ENCODE measurements around the gene SKA2.
A peak's percentile ranks its signal among the peaks of the same experiment; 100 is the strongest.

The SKA2 gene

DNA sequence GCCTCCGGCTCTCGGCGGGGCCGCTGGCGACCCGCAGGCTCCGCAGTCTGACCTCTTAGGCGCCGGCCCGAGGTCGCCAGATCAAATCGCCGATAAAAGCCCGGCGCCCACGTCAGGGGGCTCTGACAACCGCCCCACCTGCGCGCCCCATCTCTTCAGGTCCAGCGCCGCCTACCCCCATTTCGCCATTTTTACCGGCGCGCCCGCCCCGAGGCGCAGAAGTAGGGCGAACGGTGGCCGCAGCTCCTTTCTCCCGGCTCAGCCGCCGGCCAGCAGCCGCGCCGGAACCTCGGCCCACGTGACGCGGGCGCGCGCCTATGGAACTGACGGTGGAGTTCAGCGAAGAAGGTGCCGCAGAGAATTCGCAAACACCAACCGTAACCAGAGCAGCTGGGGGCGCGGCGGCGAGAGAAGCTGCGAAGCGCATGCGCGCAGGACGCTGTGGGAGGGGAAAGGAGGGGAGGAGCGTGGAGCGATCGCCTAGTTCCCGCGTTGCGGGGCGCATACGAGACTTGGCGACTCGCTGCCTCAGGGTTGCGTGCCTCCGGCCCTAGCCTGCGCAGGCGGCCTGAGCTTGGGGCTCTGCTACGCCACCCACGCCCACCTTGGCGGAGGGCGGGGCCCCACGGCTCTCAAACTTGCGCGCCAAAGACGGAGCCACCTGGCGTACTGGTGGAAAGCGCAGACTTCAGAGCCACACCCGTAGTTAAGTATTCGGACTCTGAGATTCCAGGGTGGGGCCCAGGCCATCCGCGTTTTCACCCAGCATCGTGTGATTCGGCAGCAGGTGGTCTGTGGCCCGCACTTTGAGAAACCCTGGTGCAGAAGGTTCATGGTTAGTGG lies 48.3 kb downstream of the SKA2 start, which contains the start of gene TRIM37:
Gene TRIM37, minus strand, starts transcription at position 418 of the 843 bp plus-strand sequence. CDS start 419 bp downstream, outside the sequence.
- DNase-seq (ENCODE audit: low read depth), result peak; percentile 97
- TF ChIP-seq, protein P1, sequence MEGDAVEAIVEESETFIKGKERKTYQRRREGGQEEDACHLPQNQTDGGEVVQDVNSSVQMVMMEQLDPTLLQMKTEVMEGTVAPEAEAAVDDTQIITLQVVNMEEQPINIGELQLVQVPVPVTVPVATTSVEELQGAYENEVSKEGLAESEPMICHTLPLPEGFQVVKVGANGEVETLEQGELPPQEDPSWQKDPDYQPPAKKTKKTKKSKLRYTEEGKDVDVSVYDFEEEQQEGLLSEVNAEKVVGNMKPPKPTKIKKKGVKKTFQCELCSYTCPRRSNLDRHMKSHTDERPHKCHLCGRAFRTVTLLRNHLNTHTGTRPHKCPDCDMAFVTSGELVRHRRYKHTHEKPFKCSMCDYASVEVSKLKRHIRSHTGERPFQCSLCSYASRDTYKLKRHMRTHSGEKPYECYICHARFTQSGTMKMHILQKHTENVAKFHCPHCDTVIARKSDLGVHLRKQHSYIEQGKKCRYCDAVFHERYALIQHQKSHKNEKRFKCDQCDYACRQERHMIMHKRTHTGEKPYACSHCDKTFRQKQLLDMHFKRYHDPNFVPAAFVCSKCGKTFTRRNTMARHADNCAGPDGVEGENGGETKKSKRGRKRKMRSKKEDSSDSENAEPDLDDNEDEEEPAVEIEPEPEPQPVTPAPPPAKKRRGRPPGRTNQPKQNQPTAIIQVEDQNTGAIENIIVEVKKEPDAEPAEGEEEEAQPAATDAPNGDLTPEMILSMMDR (IDR thresholded peaks at IDR 0.05; ENCODE audit: control insufficient read depth, extremely low read depth, insufficient read depth), result 0 out of 2 replicates have a peak, but pooled peaks have one; percentile 1
- peak within 1 kb of the TSS; percentile 68 for H3K4me3 ChIP-seq (ENCODE audit: low read depth, low read length)

DNA sequence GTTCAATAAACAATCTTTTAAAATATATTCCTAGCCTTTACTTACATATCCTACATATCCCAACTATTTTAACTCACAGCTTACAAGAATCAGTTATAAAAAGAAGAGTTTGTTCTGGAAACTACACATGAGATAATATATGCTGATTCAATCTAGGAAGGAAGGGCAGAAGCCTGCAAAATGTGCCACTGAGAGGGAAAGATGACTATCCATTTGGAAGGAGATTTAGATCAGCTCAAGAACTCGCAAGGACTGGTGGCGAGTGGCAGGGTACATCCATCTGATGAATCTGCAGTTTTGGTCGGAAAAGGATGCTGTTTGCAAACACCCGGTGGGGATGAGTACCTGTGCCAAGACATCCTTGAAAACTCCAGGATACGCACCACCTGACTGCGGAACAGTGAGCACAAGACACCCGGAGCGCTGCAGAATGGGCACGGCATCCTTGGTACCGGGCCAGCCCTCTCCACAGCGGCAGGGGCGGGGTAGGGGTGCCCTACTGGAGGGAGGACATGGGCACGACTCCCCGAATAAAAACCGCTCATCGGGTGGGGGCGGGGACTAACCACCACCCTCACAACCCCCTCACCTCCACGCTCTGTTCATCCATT lies 49.0 kb downstream of the SKA2 start:
- peak overlapping the region; percentile 68 for H3K4me3 ChIP-seq (ENCODE audit: low read depth, low read length)
- peak; percentile 35 for DNase-seq (ENCODE audit: low read depth)
- TF ChIP-seq, protein P1 (IDR thresholded peaks at IDR 0.05; ENCODE audit: control insufficient read depth, extremely low read depth, insufficient read depth), result no peak

- H3K4me3 ChIP-seq (ENCODE audit: low read depth, low read length), result no peak overlapping the region
- TF ChIP-seq, protein P1 (IDR thresholded peaks at IDR 0.05; ENCODE audit: control insufficient read depth, extremely low read depth, insufficient read depth), result no peak
- no peak for DNase-seq (ENCODE audit: low read depth)
These were observed 53.8 kb downstream of the SKA2 start for GRCh38 chr17:59101178-59101577.

DNA sequence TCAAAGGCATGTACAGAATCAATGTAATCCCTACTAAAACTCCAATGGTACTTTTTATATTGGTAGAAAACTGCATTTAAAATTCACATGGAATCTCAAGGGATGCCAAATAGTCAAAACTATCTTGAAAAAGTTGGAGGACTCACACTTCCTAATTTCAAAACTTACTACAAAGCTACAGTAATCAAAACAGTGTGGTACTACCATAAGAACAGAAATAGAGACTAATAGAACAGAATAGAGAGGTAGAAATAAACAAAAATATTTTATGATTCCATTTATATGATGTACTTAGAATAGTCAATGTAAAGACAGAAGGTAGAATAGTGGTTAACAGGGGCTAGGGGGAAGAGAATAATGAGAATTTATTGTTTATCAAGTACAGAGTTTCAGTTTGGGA lies 57.1 kb downstream of the SKA2 start:
- TF ChIP-seq, protein P1 (IDR thresholded peaks at IDR 0.05; ENCODE audit: control insufficient read depth, extremely low read depth, insufficient read depth), result no peak
- no peak for DNase-seq (ENCODE audit: low read depth)
- no peak overlapping the region for H3K4me3 ChIP-seq (ENCODE audit: low read depth, low read length)

GRCh38 chr17:59094861-59095530 lies 60.0 kb downstream of the SKA2 start:
- no peak for DNase-seq (ENCODE audit: low read depth)
- H3K4me3 ChIP-seq (ENCODE audit: low read depth, low read length), result no peak overlapping the region
- TF ChIP-seq, protein P1 (IDR thresholded peaks at IDR 0.05; ENCODE audit: control insufficient read depth, extremely low read depth, insufficient read depth), result no peak

DNA sequence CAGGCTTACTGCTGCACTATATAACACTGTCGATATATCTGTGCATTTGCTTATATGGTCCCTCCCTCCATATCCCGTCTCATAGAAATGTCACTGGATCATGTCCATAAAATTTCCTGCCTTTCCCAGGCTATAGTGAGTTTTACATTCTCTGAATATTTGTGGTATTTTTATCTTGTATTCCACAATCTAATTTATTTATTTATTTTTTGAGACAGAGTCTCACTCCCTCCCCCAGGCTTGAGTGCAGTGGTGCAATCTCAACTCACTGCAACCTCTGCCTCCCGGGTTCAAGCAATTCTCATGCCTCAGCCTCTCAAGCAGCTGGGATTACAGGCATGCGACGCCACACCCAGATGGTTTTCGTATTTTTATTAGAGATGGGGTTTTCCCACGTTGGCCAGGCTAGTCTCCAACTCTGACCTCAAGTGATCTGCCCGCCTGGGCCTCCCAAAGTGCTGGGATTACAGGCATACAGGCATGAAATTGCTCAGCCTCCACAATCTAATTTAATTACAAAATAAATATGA lies 61.2 kb downstream of the SKA2 start:
- DNase-seq (ENCODE audit: low read depth), result no peak
- TF ChIP-seq, protein P1 (IDR thresholded peaks at IDR 0.05; ENCODE audit: control insufficient read depth, extremely low read depth, insufficient read depth), result no peak

More for the DNA sequence above, 61.2 kb downstream of the SKA2 start:
- H3K4me3 ChIP-seq (ENCODE audit: low read depth, low read length), result no peak overlapping the region
